Adrenal gland (tissue), 12 donors: ENCODE results near the gene MGAT4A. TPM values are rescaled to one million over a fixed set of nuclear protein-coding genes. Genes with fewer than 3 reads are reported as not detected.

Experiments
- DNase-seq, 7 donors: peaks; one replicate each; pipeline ENCODE4 v3.0.0-alpha.2; 2019 to 2020
- H3K27ac ChIP-seq, 5 donors: fragments of 200-600 bp; sonication (generic) in 4 of 5; 1 replicate in 3 of 5; 2 replicates in 2 of 5; pipeline versions ENCODE4 v1.5.1 to v1.8.0; 2016 to 2020; ENCODE audit warnings: mild to moderate bottlenecking in 1 of 5
- H3K27me3 ChIP-seq: fragments of 200-600 bp; 2 replicates; pipeline ENCODE4 v1.8.0; 2021
- H3K36me3 ChIP-seq, 2 donors: fragments of 200-600 bp; replicated peaks in 1 of 2; 1 replicate in 1 of 2; 2 replicates in 1 of 2; pipeline versions ENCODE4 v1.5.1 to v1.8.0; 2018 to 2022
- H3K4me1 ChIP-seq, 2 donors: fragments of 200-600 bp; replicated peaks in 1 of 2; 1 replicate in 1 of 2; 2 replicates in 1 of 2; pipeline versions ENCODE4 v1.5.1 to v1.8.0; 2018 to 2021
- H3K4me3 ChIP-seq, 4 donors: fragments of 200-600 bp; sonication (generic) in 3 of 4; one replicate each; pipeline ENCODE4 v1.5.1; 2016 to 2018
- H3K9me3 ChIP-seq, 3 donors: fragments of 200-600 bp; sonication (generic) in 1 of 3; replicated peaks in 1 of 3; 1 replicate in 2 of 3; 2 replicates in 1 of 3; pipeline versions ENCODE4 v1.5.1 to v1.8.0; 2016 to 2021
- POLR2A ChIP-seq, 2 donors: fragments of 450-650 bp; IDR thresholded peaks; one replicate each; pipeline ENCODE4 v1.6.1; 2017; ENCODE audit warnings: antibody characterized with exemption in 2 of 2, mild to moderate bottlenecking in 2 of 2, moderate library complexity in 1 of 2
- WGBS, 4 donors: extraction: QIAGEN DNeasy Blood & Tissue Kit in 2 of 4; methylation state at CpG; one replicate each; pipeline versions ENCODE4 v1.1.5 to v1.1.7; 2013 to 2017; 5-methylcytosine and 5-hydroxymethylcytosine counted together
- intact Hi-C, 2 donors: fragments of 100-400 bp; cut with DNase I; formaldehyde crosslinking; loops; one replicate each; pipeline versions ENCODE4 v1.14.1 to v1.15.0; 2022 to 2023
- polyA plus RNA-seq, 3 donors: library from polyadenylated mRNA; stranded (reverse); fragments of 200-250 nt in 2 of 3; fragments of 350-450 nt in 1 of 3; fragmentation: Illumina TruSeq in 1 of 3; extraction: RNeasy Lipid Tissue Mini Kit (QIAGEN cat#74804) in 1 of 3; gene quantifications; one replicate each; pipeline ENCODE4 v1.2.3, GENCODE V29; 2013 to 2014
- total RNA-seq, 9 donors: library from RNA; depleted of rRNA in 4 of 9; stranded (reverse); fragments of >200 nt in 4 of 9; fragments of 120-200 nt in 1 of 9; fragmentation: NEBNext Ultra II Directional in 1 of 9; extraction: Animal tissue kit (Norgen Biotek cat#: 25700) in 1 of 9; gene quantifications; one replicate each; pipeline versions ENCODE4 v1.1.0 to v1.2.4, GENCODE V29; 2013 to 2023
- TF ChIP-seq, protein P1 (sequence below), 6 experiments: fragments of 450-650 bp in 4 of 6; fragments of 200-600 bp in 2 of 6; sonication (generic) in 1 of 6; IDR thresholded peaks; 1 replicate in 5 of 6; 2 replicates in 1 of 6; pipeline versions ENCODE4 v1.5.1 to v1.8.0; 2016 to 2021; ENCODE audit warnings: antibody characterized with exemption in 6 of 6, mild to moderate bottlenecking in 2 of 6, moderate library complexity in 1 of 6
- donor health status: healthy with polysubstance abuse.
- donor health status: Bipolar disorder and iron deficiency.
- donor health status: DM: yes; HTN: yes; CAD: no.
- donor health status: DM: no; HTN: no; CAD: no.
- donor health status: DM: no; HTN: no; CAD: no.
- donor health status: DM: yes; HTN: yes; CAD: no.

Gene MGAT4A
- total and polyA plus RNA-seq, 12 donors, result 5.2 to 34.4 (median 18.7) TPM

- Histone ChIP-seq H3K4me3 (no peak overlapping the region), H3K36me3 (peaks cover 0 to 24% of the 10 kb centered on the region in 2 donors), H3K4me1 (no peaks in the 10 kb centered on the region), H3K27me3 (no peaks in the 10 kb centered on the region), H3K27ac (no peak overlapping the region), H3K9me3 (no peaks in the 10 kb centered on the region)
- intact Hi-C loops, result no loop called here
- WGBS, 4 donors, result 94 to 97% (median 96%) methylated on average over 10 of the region's 10 CpGs
- no peak for TF ChIP-seq POLR2A (IDR thresholded peaks at IDR 0.05)
- TF ChIP-seq, protein P1, sequence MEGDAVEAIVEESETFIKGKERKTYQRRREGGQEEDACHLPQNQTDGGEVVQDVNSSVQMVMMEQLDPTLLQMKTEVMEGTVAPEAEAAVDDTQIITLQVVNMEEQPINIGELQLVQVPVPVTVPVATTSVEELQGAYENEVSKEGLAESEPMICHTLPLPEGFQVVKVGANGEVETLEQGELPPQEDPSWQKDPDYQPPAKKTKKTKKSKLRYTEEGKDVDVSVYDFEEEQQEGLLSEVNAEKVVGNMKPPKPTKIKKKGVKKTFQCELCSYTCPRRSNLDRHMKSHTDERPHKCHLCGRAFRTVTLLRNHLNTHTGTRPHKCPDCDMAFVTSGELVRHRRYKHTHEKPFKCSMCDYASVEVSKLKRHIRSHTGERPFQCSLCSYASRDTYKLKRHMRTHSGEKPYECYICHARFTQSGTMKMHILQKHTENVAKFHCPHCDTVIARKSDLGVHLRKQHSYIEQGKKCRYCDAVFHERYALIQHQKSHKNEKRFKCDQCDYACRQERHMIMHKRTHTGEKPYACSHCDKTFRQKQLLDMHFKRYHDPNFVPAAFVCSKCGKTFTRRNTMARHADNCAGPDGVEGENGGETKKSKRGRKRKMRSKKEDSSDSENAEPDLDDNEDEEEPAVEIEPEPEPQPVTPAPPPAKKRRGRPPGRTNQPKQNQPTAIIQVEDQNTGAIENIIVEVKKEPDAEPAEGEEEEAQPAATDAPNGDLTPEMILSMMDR (IDR thresholded peaks at IDR 0.05), result no peak
- DNase-seq, result peak in 1 of 7 donors; percentile 35
Observed at GRCh38 chr2:98585386-98585785, 145.5 kb downstream of the MGAT4A start.

DNA sequence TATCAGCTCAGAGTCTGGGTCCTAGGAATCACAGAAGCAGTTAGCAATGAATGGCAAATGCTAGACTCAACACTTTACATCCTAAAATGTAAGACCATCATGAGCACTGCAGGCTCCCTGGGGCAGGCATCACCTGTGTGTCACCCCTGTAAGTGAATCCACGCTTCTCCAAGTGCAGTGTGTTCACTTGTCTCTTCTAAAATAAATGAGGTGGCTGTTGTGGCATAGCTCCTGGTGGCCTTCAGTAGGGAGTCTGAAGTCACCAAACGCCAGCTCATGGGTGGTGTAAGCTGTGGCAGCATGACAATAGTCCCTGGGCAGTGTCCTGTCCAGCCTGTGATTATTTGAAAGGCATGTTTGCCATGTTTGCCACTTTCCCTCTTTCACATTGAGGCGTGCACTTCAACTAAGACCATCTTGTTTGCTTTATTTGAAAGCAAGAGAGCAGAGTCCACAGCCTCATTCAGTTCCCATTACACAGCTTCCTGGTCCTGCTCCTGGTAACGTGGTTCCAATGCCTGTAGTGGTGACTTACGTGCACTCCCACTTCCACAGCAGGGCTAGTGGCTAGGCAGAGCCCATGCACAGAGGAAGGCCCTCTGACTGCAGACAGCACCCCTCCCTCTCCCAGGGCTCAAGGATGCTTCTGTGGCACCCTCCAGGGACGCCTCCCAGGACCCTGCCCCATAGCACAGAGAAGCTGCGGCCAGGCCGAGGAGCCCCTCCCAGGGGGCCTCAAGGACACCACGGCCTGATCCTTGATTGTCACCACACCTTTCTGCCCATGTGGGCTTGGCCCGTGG lies 146.9 kb downstream of the MGAT4A start:
- Histone ChIP-seq H3K27ac (no peak overlapping the region), H3K27me3 (no peaks in the 10 kb centered on the region), H3K9me3 (no peaks in the 10 kb centered on the region), H3K4me3 (no peak overlapping the region), H3K36me3 (peaks cover 0 to 28% of the 10 kb centered on the region in 2 donors), H3K4me1 (no peaks in the 10 kb centered on the region)
- TF ChIP-seq, protein P1 (IDR thresholded peaks at IDR 0.05), result no peak
- TF ChIP-seq POLR2A (IDR thresholded peaks at IDR 0.05), result no peak
- peak in 2 of 7 donors; percentile 11 to 46 for DNase-seq
- intact Hi-C loops, result no loop called here
- WGBS, 4 donors, result 87 to 92% (median 88%) methylated on average over 6 to 10 of the region's 10 CpGs

GRCh38 chr2:98583276-98583675 lies 147.7 kb downstream of the MGAT4A start:
- no peak for DNase-seq
- Histone ChIP-seq H3K27ac (no peak overlapping the region), H3K4me1 (no peaks in the 10 kb centered on the region), H3K27me3 (no peaks in the 10 kb centered on the region), H3K36me3 (peaks cover 0 to 30% of the 10 kb centered on the region in 2 donors), H3K4me3 (no peak overlapping the region), H3K9me3 (no peaks in the 10 kb centered on the region)
- intact Hi-C loops, result no loop called here
- no peak for TF ChIP-seq POLR2A (IDR thresholded peaks at IDR 0.05)
- TF ChIP-seq, protein P1 (IDR thresholded peaks at IDR 0.05), result no peak
- WGBS, 4 donors, result 93 to 97% (median 95%) methylated on average over 7 of the region's 7 CpGs

- Histone ChIP-seq H3K9me3 (no peaks in the 10 kb centered on the region), H3K27ac (no peak overlapping the region), H3K4me1 (no peaks in the 10 kb centered on the region), H3K36me3 (peaks cover 0 to 36% of the 10 kb centered on the region in 2 donors), H3K4me3 (no peak overlapping the region), H3K27me3 (no peaks in the 10 kb centered on the region)
- intact Hi-C loops, result no loop called here
- DNase-seq, result no peak
- 94 to 98% (median 96%) methylated on average over 9 of the region's 9 CpGs for WGBS, 4 donors
- TF ChIP-seq, protein P1 (IDR thresholded peaks at IDR 0.05), result no peak
- no peak for TF ChIP-seq POLR2A (IDR thresholded peaks at IDR 0.05)
Observed at GRCh38 chr2:98582523-98582922, 148.4 kb downstream of the MGAT4A start.
